Stimulated activated CD4-positive, alpha-beta T cell treated with anti-CD3 and anti-CD28 coated beads, Interleukin-1b, Interleukin-23, amount 100 ng/mL, for 1 hour (primary cell): ENCODE results near the gene DUS2.
"Not testable (repeated sequence)": the region's sequence is repeated elsewhere in the genome, so short reads cannot be mapped to it uniquely, and the experiment has no call there.

Experiments
- DNase-seq, 2 donors: peaks; one replicate each; pipeline ENCODE4 v3.0.0-alpha.2; 2020; ENCODE audit warnings: low read depth in 2 of 2

DUS2 gene

DNA sequence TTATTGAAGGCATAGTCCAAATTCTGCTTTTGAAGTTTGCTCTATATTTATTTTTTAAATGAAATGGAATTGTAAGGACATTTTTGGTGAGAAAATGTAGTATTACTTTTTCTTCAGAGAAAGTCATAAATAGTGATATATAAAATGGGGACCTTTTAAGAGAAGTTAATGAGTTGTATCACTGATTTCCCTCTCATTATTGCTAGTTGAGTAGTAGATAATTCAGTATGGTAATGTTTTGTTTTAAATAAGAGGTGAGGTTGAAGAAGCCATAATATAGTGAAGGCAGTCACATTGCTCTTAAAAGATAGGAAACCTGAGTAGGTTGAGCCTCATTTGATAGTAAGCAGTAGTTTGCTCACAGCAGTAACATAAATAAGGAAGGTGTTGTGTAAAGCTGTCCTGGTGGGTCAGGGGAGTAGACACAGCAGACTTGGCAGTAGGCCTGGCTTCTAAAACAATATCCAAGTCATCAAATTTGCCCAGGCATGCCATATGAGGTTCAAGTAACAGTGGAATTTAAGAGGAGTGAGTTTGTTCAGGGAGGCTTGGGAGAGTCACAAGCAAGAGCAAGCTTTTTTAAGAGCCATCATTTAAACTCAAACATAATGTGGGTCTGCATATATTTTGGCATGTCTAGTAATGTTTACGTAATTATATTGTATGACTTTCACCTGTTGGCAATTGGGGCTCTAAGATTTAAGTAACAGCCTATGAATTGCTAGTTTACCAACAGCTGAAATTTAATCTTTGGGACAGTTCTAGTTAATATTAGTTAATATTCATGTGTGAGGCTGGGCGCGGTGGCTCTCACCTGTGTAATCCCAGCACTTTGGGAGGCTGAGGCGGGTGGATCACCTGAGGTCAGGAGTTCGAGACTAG, 68.5 kb downstream of the DUS2 start:
- DNase-seq, result no peak

- not testable (repeated sequence) for DNase-seq
Observed at GRCh38 chr16:68092275-68092674, 69.2 kb downstream of the DUS2 start.

DNA sequence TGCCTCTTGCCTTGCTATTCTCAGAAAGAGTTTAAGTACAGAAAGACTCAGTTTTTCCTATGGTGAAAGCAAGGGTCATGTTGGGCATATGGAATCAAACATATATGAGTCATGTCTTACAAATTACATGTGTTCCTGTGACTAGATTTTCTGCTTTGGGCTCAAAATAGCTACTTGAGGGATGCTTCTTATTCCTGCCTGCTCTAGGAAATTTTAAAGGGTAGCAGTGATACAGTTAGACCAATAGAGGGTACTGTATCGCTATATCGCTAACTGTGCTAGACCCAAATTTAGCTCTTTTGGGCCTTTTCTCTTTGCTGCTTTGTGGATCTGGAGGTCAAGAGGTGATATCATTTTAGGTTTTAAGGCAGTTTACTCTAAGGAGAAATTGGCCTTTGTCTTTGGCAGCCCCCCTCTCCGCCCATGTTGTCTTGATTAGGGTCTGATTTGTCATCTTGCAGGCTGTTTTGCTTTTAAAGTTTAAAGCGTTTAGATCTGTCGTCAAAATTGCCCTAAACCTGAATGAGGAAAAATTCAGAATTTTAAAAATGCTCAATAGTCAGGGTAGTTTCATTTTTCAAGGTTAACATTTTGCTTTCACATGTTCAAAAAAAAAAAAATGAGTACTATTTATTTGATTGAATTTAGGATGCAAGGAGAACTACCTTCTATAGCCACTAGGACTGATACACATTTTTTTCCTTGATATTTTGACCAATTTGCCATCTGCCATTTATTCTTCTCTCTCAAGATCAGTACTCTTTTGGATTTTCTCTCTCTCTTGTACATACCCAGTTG, 70.9 kb downstream of the DUS2 start:
- DNase-seq, result no peak

DNA sequence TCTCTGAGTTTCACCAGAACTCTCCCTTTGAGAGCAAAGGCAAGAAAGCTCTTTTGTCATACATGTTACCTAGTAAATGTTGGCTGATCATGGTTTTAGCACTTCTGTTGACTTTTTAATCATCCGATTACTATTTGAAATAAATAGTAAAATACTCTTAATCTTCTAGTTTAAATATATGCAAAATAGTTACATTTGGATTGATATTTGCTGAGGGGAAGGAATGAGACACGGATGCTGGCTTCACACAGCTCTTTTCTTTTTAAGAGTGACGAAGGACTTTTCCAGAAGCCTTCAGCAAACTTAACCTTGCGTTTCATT, 71.5 kb downstream of the DUS2 start:
- no peak for DNase-seq

- no peak for DNase-seq
Observed at GRCh38 chr16:68096491-68096890, 73.4 kb downstream of the DUS2 start.

DNA sequence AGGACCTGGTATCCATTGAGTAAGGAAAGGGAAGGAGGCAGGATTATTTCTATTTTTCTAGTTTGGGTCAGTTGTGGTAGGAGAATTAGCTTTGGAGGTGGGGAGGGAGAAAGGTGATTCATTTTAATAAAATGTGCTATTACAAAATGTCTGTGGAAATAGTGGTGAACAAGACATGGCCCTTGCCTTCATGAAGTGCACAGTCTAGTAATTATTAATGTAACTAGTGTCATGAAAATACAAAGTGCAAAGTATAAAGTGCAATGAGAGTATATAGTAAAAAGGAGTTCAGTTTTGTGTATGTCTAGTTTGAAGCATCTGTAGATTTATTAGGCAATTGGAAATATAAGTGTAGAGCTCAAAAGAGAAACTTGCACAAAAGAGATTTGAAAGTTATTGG, 74.0 kb downstream of the DUS2 start:
- DNase-seq, result no peak

- DNase-seq, result no peak
Observed at GRCh38 chr16:68097895-68098294, 74.8 kb downstream of the DUS2 start.

GRCh38 chr16:68100488-68100887, 77.4 kb downstream of the DUS2 start:
- no peak for DNase-seq

DNA sequence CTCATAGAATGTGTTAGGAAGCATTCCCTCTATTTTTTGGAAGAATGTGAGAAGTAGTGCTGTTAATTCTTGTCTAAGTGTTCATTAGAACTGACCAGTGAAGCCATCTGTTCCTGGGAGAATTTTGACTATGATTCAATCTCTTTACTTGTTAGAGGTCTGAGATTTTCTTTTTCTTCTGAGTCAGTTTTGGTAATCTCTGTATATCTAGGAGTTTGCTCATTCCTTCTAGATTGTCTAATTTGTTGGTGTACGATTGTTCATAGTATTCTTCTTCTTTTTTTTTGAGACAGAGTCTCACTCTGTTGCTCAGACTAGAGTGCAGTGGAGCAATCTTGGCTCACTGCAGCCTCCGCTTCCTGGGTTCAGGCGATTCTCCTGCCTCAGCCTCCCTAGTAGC, 82.5 kb downstream of the DUS2 start:
- no peak for DNase-seq

DNA sequence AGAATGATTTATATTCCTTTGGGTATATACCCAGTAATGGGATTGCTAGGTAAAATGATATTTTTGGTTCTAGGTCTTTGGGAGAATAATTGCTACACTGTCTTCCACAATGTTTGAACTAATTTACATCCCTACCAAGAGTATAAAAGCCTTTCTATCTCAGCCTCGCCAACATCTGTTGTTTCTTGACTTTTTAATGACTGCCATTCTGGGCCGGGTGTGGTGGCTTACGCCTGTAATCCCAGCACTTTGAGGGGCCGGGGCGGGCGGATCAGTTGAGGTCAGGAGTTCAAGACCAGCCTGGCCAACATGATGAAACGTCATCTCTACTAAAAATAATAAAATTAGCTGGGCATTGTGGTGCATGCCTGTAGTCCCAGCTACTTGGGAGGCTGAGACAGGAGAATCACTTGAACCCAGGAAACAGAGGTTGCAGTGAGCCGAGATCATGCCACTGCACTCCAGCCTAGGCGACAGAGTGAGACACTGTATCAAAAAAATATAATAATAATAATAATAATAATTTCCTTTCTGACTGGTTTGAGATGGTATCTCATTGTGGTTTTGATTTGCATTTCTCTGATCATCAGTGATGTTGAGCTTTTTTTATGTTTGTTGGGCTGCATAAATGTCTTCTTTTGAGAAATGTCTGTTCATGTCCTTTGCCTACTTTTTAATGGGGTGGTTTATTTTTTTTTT, 84.3 kb downstream of the DUS2 start:
- DNase-seq, result not testable (repeated sequence)

- not testable (repeated sequence) for DNase-seq
Observed at GRCh38 chr16:68109156-68109555, 86.1 kb downstream of the DUS2 start.

- DNase-seq, result not testable (repeated sequence)
Observed at GRCh38 chr16:68110611-68111010, 87.5 kb downstream of the DUS2 start.

DNA sequence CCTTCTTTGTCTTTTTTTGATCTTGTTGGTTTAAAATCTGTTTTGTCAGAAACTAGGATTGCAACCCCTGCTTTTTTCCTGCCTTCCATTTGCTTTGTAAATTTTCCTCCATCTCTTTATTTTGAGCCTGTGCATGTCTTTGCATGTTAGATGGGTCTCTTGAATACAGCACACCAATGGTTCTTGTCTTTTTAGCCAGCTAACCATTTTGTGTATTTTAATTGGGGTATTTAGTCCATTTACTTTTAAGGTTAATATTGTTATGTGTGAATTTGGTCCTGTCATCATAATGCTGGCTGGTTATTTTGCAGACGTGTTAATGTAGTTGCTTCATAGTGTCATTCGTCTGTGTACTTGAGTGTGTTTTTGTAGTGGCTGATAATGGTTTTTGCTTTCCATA, 88.3 kb downstream of the DUS2 start:
- no peak for DNase-seq

DNA sequence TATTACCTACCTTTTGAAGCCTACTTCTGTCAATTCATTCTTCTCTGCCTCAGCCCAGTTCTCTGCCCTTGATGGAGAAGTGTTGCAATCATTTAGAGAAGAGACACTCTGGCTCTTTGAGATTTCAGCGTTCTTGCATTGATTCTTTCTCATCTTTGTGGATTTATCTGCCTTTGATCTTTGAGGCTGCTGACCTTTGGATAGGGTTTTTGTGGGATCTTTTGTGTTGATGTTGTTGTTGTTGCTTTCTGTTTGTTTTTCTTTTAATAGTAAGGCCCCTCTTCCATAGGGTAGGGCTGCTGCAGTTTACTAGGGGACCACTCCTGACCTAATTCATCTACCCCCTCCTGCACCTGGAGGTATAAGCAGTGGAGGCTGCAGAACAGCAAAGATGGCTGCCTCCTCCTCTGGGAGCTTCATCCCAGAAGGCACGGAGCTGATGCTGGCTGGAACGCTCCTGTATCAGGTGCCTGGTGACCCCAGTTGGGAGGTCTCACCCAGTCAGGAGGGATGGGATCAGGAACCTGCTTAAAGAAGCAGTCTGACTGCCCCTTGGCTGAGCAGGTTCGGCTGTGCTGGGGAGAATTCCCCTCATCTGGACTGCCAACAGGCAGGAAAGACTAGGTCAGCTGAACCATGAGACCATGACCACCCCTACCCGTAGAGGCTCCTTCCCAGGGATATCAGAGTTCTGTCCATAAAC, 90.1 kb downstream of the DUS2 start:
- DNase-seq, result no peak

DNA sequence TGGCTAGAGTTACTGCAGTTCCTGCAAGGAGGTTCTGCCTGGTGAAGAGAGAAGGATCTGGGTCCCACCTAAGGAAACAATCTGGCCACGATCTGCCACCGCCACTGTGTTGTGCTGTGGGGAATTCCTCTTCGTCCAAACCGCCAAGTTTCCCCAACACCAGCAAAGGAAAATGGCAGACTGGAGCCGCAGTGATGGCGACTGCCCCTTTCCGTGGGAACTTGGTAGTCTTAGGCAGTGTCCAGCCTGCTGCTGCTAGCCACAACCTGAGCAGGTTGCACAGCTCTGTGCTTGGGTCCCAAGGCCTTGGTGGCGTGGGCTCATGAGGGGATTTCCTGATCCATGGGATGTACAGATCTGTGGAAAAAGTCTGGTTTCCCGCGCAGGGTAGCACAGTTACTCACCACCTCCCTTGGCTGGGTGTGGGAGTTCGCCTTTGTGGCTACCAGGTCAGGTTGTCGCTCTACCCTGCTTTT, 90.7 kb downstream of the DUS2 start:
- DNase-seq, result no peak

DNA sequence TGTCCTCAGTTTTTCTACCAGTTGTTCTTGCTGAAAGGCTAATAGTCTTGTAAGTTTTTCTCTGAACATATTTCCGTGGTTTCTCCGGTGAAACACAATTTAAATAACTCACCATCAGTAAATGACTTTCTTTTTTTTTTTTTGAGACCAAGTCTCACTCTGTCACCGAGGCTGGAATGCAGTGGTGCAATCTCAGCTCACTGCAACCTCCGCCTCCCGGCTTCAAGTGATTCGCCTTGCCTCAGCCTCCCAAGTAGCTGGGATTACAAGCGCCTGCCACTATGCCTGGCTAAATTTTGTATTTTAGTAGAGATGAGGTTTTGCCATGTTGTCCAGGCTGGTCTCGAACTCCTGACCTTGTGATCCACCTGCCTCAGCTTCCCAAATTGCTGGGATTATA, 91.9 kb downstream of the DUS2 start:
- DNase-seq, result not testable (repeated sequence)

- DNase-seq, result no peak
Observed at GRCh38 chr16:68115851-68116250, 92.8 kb downstream of the DUS2 start.

GRCh38 chr16:68116256-68116867, 93.3 kb downstream of the DUS2 start:
- no peak for DNase-seq

GRCh38 chr16:68117884-68118283, 94.8 kb downstream of the DUS2 start:
- no peak for DNase-seq

- not testable (repeated sequence) for DNase-seq
Observed at GRCh38 chr16:68118954-68119353, 95.9 kb downstream of the DUS2 start.

GRCh38 chr16:68120496-68120895, 97.4 kb downstream of the DUS2 start:
- not testable (repeated sequence) for DNase-seq
